EH (cell line): Measurements from ENCODE around the gene HS1BP3.

Source experiments
- DNase-seq: peaks from one replicate; pipeline ENCODE4 v3.0.0-alpha.2; 2015; ENCODE audit warnings: low read depth

The HS1BP3 gene

GRCh38 chr2:20663196-20664070 is 12.5 kb upstream of the HS1BP3 start:
- no peak for DNase-seq

DNA sequence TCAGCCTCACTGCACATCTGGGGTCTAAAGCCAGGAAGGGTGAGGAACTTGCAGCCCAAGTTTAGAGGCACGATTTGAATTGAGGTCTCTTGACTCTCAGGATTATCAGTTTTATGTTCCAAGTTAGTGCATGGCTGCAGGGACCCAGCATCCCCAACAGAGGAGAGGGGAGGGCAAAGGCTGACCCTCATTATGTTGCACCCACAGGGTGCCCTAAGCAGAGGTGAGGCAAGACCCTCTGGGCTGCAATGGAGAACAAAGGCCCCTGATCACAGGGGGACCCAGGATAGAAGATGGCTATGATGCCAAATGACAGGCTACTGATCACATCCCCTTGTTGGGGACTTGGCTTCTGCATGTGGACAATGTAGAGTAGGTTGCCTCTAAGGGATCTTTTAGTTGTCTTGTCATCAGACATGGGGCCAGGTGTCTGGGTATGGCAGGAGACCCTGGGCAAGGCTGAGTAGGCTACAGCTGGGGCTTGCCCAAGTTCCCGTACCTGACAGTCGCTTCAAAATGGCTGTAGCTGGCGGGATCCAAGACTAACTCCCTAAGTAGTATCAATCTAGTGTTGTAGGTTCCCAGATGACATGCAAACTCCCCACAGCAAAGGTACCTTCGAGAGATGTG is 11.5 kb upstream of the HS1BP3 start:
- no peak for DNase-seq

DNA sequence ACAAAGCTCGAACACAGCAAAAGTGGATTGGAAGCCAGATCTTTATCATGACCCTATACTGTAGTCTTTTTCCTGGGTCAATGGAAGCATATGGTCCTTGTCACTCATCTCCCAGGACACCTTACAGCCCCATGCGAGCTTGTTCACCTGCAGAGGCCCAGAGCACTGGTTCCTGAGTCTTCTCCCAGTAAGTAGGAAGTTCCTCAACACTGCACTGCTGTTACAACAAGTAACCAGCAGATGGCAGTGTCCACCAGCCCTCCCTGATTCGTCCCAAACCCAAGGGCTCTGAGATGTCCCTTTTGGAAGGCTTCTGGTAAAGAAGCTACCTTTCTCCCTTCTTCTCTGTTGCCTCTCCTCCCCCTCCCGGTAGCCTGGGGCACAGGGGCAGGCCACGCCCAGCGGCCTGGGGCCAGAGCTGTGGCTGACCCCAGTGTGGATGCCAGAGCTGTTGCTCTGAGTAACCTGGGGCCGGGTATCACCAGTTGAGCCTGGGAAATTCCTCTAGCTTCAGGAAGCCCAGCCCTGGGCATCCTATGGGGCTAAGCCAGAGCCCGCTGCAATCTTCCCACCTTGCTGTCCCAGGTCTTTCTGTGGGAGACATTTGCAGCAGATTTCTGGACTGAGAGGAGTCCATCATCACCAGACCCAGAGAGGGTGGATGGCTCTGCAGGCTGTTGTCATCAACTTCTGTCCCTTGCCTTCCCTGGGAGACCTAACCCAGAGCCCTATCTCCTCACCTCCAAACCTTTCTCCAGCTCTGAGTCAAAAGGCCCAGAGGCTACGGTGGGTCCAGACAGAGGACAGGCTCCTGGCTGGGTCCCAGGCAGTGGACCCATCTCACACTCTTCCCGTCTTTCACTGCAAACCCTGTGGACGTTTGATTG is 10.8 kb upstream of the HS1BP3 start:
- DNase-seq: peak; percentile 81

DNA sequence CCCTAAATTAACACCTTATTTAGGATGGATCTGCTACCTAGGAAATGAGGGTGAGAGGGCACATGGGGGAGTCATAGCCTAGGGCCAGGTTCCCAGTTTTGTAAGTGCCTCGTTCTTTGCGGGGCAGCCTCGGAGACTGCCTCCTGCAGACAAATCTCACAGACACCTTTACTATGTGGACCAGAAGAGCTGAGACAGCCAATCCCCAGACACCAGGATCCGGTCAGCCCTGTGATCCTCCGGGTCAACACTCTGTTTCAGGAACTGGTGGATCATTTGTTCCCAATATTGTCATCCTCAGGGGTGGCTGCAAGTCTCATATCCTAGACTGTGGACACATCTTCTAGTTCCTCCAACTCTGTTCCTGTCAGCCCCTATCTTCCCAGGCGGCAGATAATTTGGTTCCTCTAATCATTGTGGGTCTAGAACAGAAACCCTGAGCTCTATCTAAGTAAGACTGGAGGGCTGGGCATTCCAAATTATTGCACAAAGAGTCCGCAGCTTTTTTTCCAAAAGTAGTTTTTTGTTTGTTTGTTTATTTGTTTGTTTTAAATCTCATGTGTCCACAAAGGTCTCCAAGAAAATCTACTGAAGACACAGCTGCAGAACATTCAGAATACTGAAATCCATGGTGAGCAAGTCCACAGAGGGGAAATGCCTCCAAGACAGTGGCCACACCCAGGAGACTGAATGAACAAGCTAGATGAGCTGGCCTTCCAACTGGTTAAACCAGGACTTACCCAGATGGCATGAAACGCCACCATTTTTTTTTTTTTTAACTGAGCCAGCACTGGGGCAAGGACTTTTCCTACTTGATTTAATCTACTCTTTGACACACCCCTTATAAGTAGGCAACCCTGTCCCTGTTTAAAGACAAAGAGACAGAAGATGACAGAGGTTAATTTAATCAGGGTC is 9.9 kb upstream of the HS1BP3 start:
- DNase-seq: peak; percentile 46

GRCh38 chr2:20657522-20658235 is 6.8 kb upstream of the HS1BP3 start:
- DNase-seq: no peak

- no peak for DNase-seq
Observed at GRCh38 chr2:20656561-20656960, 5.7 kb upstream of the HS1BP3 start.

GRCh38 chr2:20654535-20654813 is 3.6 kb upstream of the HS1BP3 start:
- no peak for DNase-seq

- peak; percentile 28 for DNase-seq
Observed at GRCh38 chr2:20653695-20654534, 3.0 kb upstream of the HS1BP3 start.

GRCh38 chr2:20652673-20653575 is 2.0 kb upstream of the HS1BP3 start:
- DNase-seq: no peak

DNA sequence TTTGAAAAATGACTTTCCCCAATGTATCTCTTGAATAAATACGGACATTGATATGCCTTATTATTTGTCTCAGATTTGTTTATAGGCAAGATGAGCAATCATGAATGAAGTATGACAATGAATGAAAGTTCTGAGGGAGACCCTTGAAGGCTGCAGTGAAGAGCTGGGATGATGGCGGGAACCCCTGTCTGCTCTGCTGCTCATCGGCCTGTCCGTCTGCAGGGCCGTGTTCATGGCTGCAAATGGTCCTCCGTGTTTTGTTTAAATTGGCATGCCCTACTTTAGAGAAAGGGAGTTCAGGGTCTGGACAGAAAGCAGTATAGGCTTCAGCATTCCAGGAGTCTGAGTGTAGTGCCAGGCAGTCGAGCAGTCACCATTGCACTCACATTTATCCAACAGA is 1.2 kb upstream of the HS1BP3 start:
- no peak for DNase-seq

DNA sequence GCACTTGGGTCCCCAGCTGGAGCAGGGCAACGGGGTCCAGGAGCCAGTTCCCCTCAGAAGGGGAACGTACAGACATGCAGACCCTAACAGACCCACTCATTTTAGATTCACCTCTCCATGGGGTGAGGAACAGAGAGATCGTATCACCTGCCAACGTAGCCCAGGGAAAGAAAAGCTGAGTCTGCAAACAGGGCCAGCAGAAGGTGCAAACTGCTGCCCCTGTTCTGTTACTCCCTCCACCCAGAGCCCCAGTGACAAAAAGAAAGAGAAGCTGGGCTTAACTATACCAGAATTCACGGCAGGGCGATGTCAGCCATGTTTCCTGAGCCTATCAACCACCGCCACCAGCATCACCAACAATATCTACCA is 817 bp upstream of the HS1BP3 start:
- DNase-seq: no peak

GRCh38 chr2:20650393-20650876 is 463 bp downstream of the HS1BP3 start:
- peak; percentile 54 for DNase-seq

GRCh38 chr2:20649976-20650375 is 922 bp downstream of the HS1BP3 start:
- DNase-seq: no peak

DNA sequence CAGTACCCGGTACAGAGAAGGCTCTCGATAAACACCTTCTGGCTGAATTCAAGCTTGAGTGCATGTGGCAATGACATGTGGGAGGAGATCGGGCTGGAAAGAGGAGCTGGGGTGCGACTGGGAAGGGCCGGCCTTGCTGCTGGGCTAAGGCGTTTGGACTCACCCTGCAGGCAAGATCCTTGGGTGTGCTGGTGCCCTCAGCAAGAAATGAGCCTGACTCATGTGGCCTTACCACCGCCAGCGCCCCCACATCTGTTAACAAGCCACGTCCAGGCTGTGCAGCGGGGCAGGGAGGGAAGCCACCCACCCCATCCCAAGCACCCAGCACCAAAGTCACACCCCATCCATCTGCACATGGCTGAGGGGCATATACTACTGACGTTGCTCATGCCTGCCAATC is 1.3 kb downstream of the HS1BP3 start:
- DNase-seq: no peak

GRCh38 chr2:20648831-20649230 is 2.1 kb downstream of the HS1BP3 start:
- no peak for DNase-seq

DNA sequence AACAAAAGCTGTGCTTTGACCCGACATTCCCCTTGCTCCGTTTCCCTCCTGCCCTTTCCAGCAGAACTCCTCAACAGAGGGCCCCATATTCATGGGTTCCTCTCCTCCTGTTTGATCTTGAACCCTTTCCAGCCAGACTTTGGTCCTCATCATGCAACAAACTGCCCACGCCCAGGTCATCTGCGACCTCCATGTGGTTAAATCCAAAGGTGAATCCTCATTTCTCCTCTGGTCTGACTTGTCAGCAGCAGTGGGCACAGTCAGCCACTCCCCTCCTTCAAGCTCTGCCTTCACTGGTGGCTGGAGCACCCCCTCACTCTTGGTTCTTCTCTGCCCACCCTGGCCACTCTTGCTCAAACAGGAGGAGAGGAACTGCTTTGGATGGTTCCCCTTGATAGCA is 2.7 kb downstream of the HS1BP3 start:
- no peak for DNase-seq

- DNase-seq: no peak
Observed at GRCh38 chr2:20647738-20648137, 3.2 kb downstream of the HS1BP3 start.

GRCh38 chr2:20647211-20647610 is 3.7 kb downstream of the HS1BP3 start:
- DNase-seq: no peak

- DNase-seq: no peak
Observed at GRCh38 chr2:20646446-20646845, 4.5 kb downstream of the HS1BP3 start.
